Trophoblast cell (in vitro differentiated cells and primary cell): ENCODE measurements around the gene CXCR4.

Experiments used
- DNase-seq, 2 donors: peaks; one replicate each; pipeline ENCODE4 v3.0.0-alpha.2; 2016
- H2AFZ ChIP-seq: 2 replicates; pipeline ENCODE4 v1.6.1; 2013; ENCODE audit warnings: low read length, moderate library complexity, mild to moderate bottlenecking; ENCODE audit not compliant: insufficient read depth, poor library complexity
- H2AK5ac ChIP-seq: 2 replicates; pipeline ENCODE4 v1.6.1; 2013; ENCODE audit warnings: mild to moderate bottlenecking, low read length
- H2BK120ac ChIP-seq: 2 replicates; pipeline ENCODE4 v1.6.1; 2013; ENCODE audit warnings: low read length, mild to moderate bottlenecking, moderate library complexity; ENCODE audit not compliant: insufficient read depth, poor library complexity
- H2BK12ac ChIP-seq: 2 replicates; pipeline ENCODE4 v1.6.1; 2013; ENCODE audit warnings: mild to moderate bottlenecking, low read length, moderate library complexity
- H2BK5ac ChIP-seq: 2 replicates; pipeline ENCODE4 v1.6.1; 2013; ENCODE audit warnings: low read length, low read depth, moderate library complexity, mild to moderate bottlenecking; ENCODE audit not compliant: poor library complexity
- H3K14ac ChIP-seq: 2 replicates; pipeline ENCODE4 v1.6.1; 2013; ENCODE audit warnings: mild to moderate bottlenecking, low read length
- H3K18ac ChIP-seq: 2 replicates; pipeline ENCODE4 v1.6.1; 2013; ENCODE audit warnings: mild to moderate bottlenecking, low read length
- H3K23ac ChIP-seq: 2 replicates; pipeline ENCODE4 v1.6.1; 2013; ENCODE audit warnings: low read length
- H3K27ac ChIP-seq: 2 replicates; pipeline ENCODE4 v1.5.1; 2013; ENCODE audit warnings: low read depth, mild to moderate bottlenecking, inconsistent platforms, low read length, moderate library complexity
- H3K27me3 ChIP-seq: 2 replicates; pipeline ENCODE4 v1.6.1; 2013; ENCODE audit warnings: inconsistent platforms, mild to moderate bottlenecking, low read length, moderate library complexity; ENCODE audit not compliant: insufficient read depth
- H3K36me3 ChIP-seq, 2 experiments: 1 replicate in 1 of 2; 2 replicates in 1 of 2; pipeline ENCODE4 v1.6.1; 2013; ENCODE audit warnings: low read length in 2 of 2, mild to moderate bottlenecking in 2 of 2, moderate library complexity in 1 of 2; ENCODE audit not compliant: insufficient read depth in 2 of 2, control insufficient read depth in 1 of 2
- H3K4ac ChIP-seq: 2 replicates; pipeline ENCODE4 v1.6.1; 2013; ENCODE audit warnings: low read depth, mild to moderate bottlenecking, low read length, moderate library complexity
- H3K4me1 ChIP-seq, 2 experiments: 1 replicate in 1 of 2; 2 replicates in 1 of 2; pipeline ENCODE4 v1.6.1; 2013; ENCODE audit warnings: low read length in 2 of 2, mild to moderate bottlenecking in 2 of 2, moderate library complexity in 1 of 2; ENCODE audit not compliant: insufficient read depth in 2 of 2, control insufficient read depth in 1 of 2
- H3K4me2 ChIP-seq: 2 replicates; pipeline ENCODE4 v1.6.1; 2013; ENCODE audit warnings: inconsistent platforms, mild to moderate bottlenecking, low read length, moderate library complexity
- H3K4me3 ChIP-seq: 2 replicates; pipeline ENCODE4 v1.5.1; 2013; ENCODE audit warnings: mild to moderate bottlenecking, low read depth, low read length, inconsistent platforms
- H3K79me1 ChIP-seq: one replicate; pipeline ENCODE4 v1.6.1; 2013; ENCODE audit warnings: low read length
- H3K79me2 ChIP-seq: 2 replicates; pipeline ENCODE4 v1.6.1; 2013; ENCODE audit warnings: low read length, mild to moderate bottlenecking; ENCODE audit not compliant: control insufficient read depth, insufficient read depth, poor library complexity
- H3K9ac ChIP-seq: 2 replicates; pipeline ENCODE4 v1.6.1; 2013; ENCODE audit warnings: mild to moderate bottlenecking, low read length
- H3K9me3 ChIP-seq: 2 replicates; pipeline ENCODE4 v1.6.1; 2013; ENCODE audit warnings: low read depth, mild to moderate bottlenecking, control low read depth, inconsistent platforms, low read length; ENCODE audit not compliant: insufficient read depth
- H4K12ac ChIP-seq: 2 replicates; pipeline ENCODE4 v1.6.1; 2013; ENCODE audit warnings: low read depth, mild to moderate bottlenecking, low read length, moderate library complexity
- H4K8ac ChIP-seq: 2 replicates; pipeline ENCODE4 v1.6.1; 2013; ENCODE audit warnings: low read depth, mild to moderate bottlenecking, low read length, moderate library complexity
- H4K91ac ChIP-seq: one replicate; pipeline ENCODE4 v1.6.1; 2013; ENCODE audit warnings: low read depth, mild to moderate bottlenecking, low read length, moderate library complexity
- WGBS: extraction: QIAGEN DNeasy Blood & Tissue Kit; methylation state at CpG from one replicate; pipeline ENCODE4 v1.1.7; 2013; ENCODE audit warnings: missing lambda C conversion rate; ENCODE audit not compliant: insufficient read length, insufficient coverage; ENCODE audit errors: extremely low coverage; 5-methylcytosine and 5-hydroxymethylcytosine counted together

Gene CXCR4

DNA sequence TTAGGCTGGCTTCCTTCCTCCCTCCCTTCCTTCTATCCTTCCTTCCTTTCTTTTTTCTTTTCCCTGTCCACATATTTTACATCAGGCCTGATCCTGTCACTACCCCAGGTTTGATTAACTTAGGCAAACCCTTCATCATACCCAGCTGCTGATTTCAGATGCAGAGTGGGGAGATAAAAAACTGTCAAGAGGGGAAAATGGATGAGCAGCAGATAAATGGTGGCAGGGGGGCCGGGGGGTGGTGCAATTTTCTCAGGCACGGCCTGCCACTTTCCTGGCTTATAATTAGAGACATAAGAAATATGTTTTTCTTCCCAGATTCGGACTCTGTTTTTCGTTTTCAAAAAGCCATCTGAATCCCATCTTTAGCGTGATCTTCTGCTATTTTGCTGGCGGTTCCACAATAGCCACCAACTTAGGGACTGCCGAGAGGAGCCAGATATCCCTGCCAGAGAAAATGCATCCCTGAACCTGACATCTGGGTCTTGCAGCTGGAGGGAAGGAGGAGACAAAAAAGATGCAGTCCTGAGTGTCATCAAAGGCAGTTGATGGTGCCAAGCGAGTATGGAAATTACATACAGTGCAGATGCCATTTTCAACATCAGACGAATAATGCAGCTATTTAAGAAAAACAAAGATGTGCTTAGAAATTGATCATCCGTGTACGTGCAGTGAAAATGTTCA, 49.9 kb downstream of the CXCR4 start:
- no peaks in the 10 kb centered on the region for H3K79me1 ChIP-seq
- no peak overlapping the region for H4K91ac ChIP-seq
- no peak overlapping the region for H3K18ac ChIP-seq
- H2AK5ac ChIP-seq = no peak overlapping the region
- no CpG with 5 or more reads among the region's 11 CpGs for WGBS
- H2BK5ac ChIP-seq = no peak overlapping the region
- H2AFZ ChIP-seq = no peak overlapping the region
- no peak overlapping the region for H3K14ac ChIP-seq
- no peak overlapping the region for H2BK12ac ChIP-seq
- H3K36me3 ChIP-seq = no peaks in the 10 kb centered on the region
- H4K12ac ChIP-seq = no peak overlapping the region
- H2BK120ac ChIP-seq = no peak overlapping the region
- no peak for DNase-seq
- no peak overlapping the region for H3K4me2 ChIP-seq
- peaks cover 0 to 3% of the 10 kb centered on the region in 2 experiments for H3K4me1 ChIP-seq
- no peaks in the 10 kb centered on the region for H3K27me3 ChIP-seq
- H3K27ac ChIP-seq = no peak overlapping the region
- H3K9me3 ChIP-seq = no peaks in the 10 kb centered on the region
- H3K79me2 ChIP-seq = no peaks in the 10 kb centered on the region
- no peak overlapping the region for H3K23ac ChIP-seq
- no peak overlapping the region for H3K9ac ChIP-seq
- H3K4me3 ChIP-seq = no peak overlapping the region
- H4K8ac ChIP-seq = no peak overlapping the region
- no peak overlapping the region for H3K4ac ChIP-seq

DNA sequence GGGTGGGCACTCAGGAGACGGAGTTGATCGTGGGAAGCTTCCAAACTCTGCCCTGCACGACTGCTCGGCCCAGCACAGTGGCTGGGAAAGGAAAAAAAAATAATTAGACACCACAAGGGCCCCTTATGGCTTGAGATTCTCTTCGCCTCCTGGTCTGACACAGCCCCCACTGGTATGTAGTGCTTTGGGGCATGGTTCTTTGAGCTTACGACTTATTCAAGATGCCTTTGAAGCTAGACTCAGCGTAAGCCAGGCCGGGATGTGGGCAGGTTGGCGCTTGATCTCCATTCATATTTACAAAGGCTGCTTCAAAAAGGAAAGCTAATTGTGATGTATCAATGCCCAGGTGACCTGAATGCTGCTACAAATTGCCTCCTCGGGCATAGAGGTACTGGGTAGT, 50.5 kb downstream of the CXCR4 start:
- Histone ChIP-seq H3K79me1 (no peaks in the 10 kb centered on the region), H2AFZ (no peak overlapping the region), H3K9ac (no peak overlapping the region), H3K27ac (no peak overlapping the region), H2BK12ac (no peak overlapping the region), H2BK5ac (no peak overlapping the region), H3K79me2 (no peaks in the 10 kb centered on the region), H3K4ac (no peak overlapping the region), H3K18ac (no peak overlapping the region), H2BK120ac (no peak overlapping the region), H4K91ac (no peak overlapping the region), H3K4me2 (no peak overlapping the region), H4K8ac (no peak overlapping the region), H3K4me3 (no peak overlapping the region), H2AK5ac (no peak overlapping the region), H3K4me1 (peaks cover 0 to 3% of the 10 kb centered on the region in 2 experiments), H3K9me3 (no peaks in the 10 kb centered on the region), H4K12ac (no peak overlapping the region), H3K27me3 (no peaks in the 10 kb centered on the region), H3K36me3 (no peaks in the 10 kb centered on the region), H3K14ac (no peak overlapping the region), H3K23ac (no peak overlapping the region)
- DNase-seq = peak in 1 of 2 donors; percentile 34
- WGBS = no CpG with 5 or more reads among the region's 10 CpGs

DNA sequence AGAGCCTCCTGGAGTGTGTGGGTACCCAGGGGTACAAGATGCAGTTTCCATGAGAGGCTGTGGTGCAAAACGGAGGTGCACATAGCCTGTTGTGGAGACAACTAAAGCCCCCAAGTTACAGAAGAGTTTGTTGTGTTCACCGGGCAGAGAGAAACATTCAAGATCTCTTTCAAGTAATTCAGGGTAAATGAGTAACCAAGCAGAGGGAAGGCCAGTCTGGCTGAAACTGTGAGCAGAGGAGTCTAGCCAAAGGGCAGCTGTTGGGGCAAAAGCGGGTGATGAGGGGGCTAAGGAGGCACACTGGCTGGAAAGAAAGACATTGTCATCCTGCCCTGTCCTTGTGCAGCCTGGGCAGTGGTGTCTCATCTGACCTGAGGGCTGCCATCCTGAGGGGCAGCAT, 52.0 kb downstream of the CXCR4 start:
- Histone ChIP-seq H3K14ac (no peak overlapping the region), H4K91ac (no peak overlapping the region), H3K36me3 (no peaks in the 10 kb centered on the region), H2AFZ (no peak overlapping the region), H3K9ac (no peak overlapping the region), H3K4me2 (no peak overlapping the region), H2BK120ac (no peak overlapping the region), H3K4ac (no peak overlapping the region), H3K18ac (no peak overlapping the region), H3K27me3 (no peaks in the 10 kb centered on the region), H3K4me3 (no peak overlapping the region), H2BK5ac (no peak overlapping the region), H4K8ac (no peak overlapping the region), H3K79me1 (no peaks in the 10 kb centered on the region), H3K9me3 (no peaks in the 10 kb centered on the region), H2BK12ac (no peak overlapping the region), H3K27ac (no peak overlapping the region), H2AK5ac (no peak overlapping the region), H3K79me2 (no peaks in the 10 kb centered on the region), H3K4me1 (peaks cover 0 to 3% of the 10 kb centered on the region in 2 experiments), H3K23ac (no peak overlapping the region), H4K12ac (no peak overlapping the region)
- no CpG with 5 or more reads among the region's 3 CpGs for WGBS
- DNase-seq = no peak

DNA sequence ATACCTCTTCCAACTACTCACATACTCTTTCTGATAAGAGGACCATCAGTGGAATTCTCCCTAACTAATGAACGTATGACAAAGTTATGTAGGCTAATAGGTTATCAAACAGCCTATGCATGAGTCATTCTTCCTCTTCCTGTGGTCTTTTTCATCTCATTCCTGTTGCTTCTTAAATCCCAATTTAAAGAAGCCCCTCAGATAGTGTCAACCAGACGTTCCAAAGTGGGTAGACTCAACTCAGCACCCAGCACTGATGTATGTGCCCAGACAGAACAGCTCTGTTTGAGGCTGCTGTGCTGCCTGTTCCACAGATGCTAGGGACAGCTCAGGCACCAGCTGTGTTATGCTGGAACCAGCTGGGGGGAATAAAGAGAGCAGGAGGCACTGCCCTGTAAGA, 52.6 kb downstream of the CXCR4 start:
- no peak overlapping the region for H2BK5ac ChIP-seq
- no peak overlapping the region for H4K12ac ChIP-seq
- H3K27me3 ChIP-seq = no peaks in the 10 kb centered on the region
- H2AFZ ChIP-seq = no peak overlapping the region
- H2AK5ac ChIP-seq = no peak overlapping the region
- no peaks in the 10 kb centered on the region for H3K79me1 ChIP-seq
- H3K18ac ChIP-seq = no peak overlapping the region
- DNase-seq = no peak
- no CpG with 5 or more reads among the region's 2 CpGs for WGBS
- H3K9me3 ChIP-seq = no peaks in the 10 kb centered on the region
- no peaks in the 10 kb centered on the region for H3K36me3 ChIP-seq
- H3K4me2 ChIP-seq = no peak overlapping the region
- no peaks in the 10 kb centered on the region for H3K79me2 ChIP-seq
- no peak overlapping the region for H4K8ac ChIP-seq
- no peak overlapping the region for H4K91ac ChIP-seq
- no peak overlapping the region for H3K23ac ChIP-seq
- H3K4me3 ChIP-seq = no peak overlapping the region
- H3K4me1 ChIP-seq = peaks cover 0 to 3% of the 10 kb centered on the region in 2 experiments
- no peak overlapping the region for H3K27ac ChIP-seq
- H2BK120ac ChIP-seq = no peak overlapping the region
- H2BK12ac ChIP-seq = no peak overlapping the region
- no peak overlapping the region for H3K14ac ChIP-seq
- no peak overlapping the region for H3K9ac ChIP-seq
- H3K4ac ChIP-seq = no peak overlapping the region
